Stimulated activated CD4-positive, alpha-beta T cell treated with anti-CD3 and anti-CD28 coated beads, TNF-alpha, amount 100 ng/mL, for 48 hours (primary cell): Measurements from ENCODE around the gene RARRES2.

ENCODE experiments used
- DNase-seq, 3 donors: peaks; one replicate each; pipeline ENCODE4 v3.0.0-alpha.2; 2020; ENCODE audit warnings: low read depth in 3 of 3

Gene RARRES2

DNA sequence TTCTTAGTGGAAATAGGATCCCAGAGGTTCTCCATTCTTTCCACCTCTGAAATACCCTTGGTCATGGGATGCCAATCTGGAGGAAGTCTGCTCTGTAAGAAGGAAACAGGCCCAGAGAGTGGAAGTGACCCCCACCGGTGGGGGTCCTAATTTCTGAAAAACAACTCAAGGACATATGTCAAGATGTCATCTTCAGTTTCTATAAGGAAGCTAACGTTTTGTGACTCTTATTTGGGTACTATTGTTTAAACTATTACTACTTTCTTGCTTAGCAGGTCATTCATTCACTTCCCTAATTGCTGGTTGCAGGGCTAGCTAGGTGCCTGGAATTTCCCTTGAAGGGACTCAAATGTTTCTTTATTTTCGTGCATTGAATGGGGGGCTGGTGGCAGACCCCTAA is 35.8 kb upstream of the RARRES2 start:
- DNase-seq = no peak

- DNase-seq = no peak
Observed at GRCh38 chr7:150376560-150376959, 35.1 kb upstream of the RARRES2 start.

GRCh38 chr7:150375662-150376521 is 34.5 kb upstream of the RARRES2 start:
- peak in 2 of 3 donors; percentile 17 to 49 for DNase-seq

- DNase-seq = no peak
Observed at GRCh38 chr7:150374472-150374871, 33.0 kb upstream of the RARRES2 start.

DNA sequence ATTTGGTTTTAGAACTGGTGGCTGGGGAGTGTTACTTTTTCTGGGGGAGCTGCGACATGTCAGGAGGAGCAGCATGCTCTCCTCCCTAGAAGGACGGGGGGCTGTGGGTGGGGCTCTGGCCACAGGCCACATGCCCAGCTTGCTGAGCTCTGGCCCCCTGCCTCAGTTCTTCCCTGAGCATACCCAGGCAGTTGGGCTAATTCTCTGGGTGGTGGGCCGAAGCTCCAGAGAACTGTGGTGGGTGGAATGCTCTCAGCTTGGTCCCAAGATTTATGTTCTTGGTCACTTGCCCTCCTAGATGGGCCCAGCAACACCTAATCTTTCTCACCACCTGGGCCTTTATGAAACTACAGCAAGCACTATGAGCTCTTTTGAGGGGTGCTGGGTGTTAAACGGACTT is 32.6 kb upstream of the RARRES2 start:
- DNase-seq = no peak

DNA sequence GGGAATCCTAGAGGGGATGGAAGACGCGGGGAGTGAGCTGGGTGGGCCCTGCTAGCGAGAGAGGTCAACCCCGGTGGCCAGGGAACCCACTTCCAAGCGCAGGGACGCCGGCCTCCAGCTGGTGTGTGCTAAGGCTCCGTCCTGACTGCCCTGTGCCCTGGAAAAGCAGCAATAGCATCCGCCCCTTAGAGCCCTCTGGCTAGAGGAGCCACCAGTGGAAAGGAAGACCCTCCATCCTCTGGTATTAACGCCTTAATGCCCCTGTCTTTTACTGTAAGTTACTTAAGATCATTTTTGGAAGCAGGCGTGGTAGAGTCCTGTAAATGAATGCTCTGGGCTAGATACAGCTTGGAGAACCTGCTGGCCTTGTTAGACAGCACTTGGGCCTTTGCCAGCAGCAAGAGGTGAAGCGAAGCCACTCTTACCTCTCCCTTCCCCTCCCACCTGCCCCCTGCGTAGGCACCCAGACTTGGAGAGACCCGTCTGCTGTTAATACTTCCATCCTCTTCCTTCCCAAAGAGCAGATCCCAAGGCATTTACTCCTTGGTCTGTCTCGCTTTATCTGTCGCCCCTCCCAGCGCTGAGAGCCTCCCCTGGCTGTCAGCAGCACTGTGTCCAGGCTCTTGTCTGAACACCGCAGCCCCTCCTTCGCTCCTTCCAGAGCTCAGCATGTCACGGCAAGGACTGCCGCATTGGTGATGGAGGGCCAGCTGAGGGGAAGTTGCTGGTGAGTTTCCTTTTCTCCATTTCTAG is 31.8 kb upstream of the RARRES2 start:
- no peak for DNase-seq

DNA sequence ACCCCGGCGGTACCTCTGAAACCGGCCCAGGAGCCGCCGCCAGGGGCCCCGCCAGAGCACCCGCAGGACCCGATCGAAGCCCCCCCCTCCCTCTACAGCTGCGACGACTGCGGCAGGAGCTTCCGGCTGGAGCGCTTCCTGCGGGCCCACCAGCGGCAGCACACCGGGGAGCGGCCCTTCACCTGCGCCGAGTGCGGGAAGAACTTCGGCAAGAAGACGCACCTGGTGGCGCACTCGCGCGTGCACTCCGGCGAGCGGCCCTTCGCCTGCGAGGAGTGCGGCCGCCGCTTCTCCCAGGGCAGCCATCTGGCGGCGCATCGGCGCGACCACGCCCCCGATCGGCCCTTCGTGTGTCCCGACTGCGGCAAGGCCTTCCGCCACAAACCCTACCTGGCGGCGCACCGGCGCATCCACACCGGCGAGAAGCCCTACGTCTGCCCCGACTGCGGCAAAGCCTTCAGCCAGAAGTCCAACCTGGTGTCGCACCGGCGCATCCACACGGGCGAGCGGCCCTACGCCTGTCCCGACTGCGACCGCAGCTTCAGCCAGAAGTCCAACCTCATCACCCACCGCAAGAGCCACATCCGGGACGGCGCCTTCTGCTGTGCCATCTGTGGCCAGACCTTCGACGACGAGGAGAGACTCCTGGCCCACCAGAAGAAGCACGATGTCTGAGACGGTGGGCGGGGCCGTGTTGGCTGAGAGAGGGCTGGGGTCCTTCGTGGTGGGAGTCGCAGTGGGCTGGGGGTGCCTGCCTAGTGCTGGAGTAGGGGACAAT is 31.0 kb upstream of the RARRES2 start:
- DNase-seq = no peak

DNA sequence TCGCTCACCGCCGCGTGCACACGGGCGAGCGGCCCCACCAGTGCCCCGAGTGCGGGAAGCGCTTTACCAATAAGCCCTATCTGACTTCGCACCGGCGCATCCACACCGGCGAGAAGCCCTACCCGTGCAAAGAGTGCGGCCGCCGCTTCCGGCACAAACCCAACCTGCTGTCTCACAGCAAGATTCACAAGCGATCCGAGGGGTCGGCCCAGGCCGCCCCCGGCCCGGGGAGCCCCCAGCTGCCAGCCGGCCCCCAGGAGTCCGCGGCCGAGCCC is 30.5 kb upstream of the RARRES2 start:
- no peak for DNase-seq

DNA sequence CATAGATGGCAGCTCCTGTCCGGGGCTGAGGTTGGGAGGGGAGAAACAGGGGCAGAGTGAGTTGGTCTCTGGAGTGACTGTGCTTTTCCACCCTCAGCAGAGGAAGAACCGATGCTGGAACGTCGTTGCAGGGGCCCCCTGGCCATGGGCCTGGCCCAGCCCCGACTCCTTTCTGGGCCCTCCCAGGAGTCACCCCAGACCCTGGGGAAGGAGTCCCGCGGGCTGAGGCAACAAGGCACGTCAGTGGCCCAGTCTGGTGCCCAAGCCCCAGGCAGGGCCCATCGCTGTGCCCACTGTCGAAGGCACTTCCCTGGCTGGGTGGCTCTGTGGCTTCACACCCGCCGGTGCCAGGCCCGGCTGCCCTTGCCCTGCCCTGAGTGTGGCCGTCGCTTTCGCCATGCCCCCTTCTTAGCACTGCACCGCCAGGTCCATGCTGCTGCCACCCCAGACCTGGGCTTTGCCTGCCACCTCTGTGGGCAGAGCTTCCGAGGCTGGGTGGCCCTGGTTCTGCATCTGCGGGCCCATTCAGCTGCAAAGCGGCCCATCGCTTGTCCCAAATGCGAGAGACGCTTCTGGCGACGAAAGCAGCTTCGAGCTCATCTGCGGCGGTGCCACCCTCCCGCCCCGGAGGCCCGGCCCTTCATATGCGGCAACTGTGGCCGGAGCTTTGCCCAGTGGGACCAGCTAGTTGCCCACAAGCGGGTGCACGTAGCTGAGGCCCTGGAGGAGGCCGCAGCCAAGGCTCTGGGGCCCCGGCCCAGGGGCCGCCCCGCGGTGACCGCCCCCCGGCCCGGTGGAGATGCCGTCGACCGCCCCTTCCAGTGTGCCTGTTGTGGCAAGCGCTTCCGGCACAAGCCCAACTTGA is 29.9 kb upstream of the RARRES2 start:
- DNase-seq = no peak

DNA sequence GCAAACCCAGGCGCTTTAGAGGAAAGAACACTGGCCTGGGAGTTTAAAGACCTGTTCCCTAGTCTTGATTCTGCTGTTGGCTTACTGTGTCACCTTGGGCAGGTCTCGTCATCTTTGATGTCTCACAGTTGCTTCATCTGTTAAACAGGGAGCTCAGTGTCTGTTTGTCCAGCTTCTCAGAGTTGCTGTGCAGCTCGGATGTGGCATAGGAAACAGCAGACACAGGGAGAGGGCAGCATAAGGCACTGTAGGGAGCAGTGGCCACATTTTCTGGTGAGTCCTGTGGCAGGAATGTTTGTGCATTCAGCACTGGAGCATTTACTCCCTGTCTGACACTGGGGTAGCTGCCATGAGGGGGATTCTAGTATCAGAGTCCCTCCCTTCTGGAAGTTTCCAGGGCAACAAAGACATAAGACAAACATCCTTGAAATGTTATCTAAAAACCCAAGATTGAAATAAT is 29.2 kb upstream of the RARRES2 start:
- no peak for DNase-seq

- DNase-seq = no peak
Observed at GRCh38 chr7:150369748-150370501, 28.5 kb upstream of the RARRES2 start.

DNA sequence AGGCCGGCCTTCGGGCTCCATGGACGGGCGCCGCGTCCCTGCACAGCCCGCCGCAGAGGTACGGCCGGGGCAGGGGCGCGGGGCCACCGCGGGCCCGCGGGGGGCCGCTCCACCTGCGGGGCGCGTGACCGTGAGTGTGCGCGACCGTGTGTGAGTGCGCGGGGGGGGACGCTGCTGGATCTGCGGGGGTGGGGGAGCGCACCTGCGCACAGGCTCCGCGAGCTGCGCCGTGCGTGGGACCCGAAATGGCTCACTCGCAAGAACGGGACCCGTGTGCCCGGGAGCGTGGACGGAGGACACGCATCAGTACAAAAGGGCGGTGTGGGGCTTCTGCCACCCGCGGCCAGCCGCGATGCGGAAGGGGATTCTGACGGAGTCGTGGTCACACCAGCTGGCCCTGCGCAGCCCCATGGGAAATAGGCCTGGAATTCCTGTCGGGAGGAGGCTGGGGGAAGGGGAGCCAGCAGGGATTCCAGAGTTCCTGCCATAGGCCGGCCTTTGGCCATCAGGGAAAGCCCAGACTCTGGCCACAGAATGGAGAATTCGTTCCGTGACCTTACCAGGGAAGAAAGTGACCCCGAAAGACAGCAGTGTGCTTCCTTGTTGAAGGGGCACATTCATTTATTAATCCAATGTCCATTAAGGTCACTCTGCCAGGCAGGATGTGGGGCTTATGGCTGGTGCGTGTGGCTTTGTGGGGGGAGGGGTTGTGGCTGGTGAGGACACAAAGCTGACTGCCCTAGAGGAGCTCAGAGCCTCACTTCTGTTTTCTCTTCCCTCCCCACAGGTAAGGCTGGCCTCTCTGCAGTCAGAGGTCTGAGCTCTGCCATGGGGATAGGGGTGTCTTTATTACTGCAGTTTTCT is 27.7 kb upstream of the RARRES2 start:
- DNase-seq = peak in 1 of 3 donors; percentile 51

DNA sequence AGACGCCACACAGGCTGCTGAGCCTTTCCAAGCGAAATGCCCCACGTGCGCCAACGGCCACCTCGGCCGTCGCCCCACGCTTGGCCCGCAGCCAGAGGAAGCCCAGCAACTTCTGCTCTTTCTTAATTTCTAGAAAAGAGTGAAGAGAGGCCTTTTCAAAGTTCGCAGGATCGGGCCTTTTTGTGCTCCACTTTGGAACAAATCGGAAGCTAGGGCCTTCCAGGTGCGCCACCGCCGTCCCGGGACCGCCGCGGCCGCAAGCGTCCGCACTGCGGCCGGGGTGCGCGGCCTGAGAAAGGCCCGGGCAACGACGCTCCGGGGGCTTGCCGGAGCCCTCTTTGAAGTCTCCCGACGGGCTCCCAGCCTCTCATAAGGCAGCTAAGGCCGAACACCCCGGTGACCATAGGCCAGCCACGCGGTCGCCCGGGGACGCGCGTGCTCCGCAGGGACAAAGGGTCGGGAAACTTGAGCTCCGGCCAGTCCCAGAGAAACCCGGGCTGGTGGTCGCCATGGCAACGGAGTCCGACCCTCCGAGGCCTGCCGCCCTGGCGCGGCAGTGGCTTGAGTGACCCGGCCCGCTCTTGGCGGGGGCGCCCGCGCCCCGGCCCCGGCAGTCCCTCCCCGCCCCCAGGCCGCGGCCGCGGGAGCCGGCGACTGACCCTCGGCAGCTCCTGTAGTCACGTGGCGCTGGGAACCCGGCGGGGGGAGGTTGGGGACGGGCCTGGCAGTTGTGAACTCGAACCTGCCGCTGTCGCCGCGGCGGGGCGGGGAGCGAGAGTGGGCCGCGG is 26.9 kb upstream of the RARRES2 start, which contains the start of gene REPIN1:
REPIN1 (plus strand) TSS at position 727 of the 788 bp plus-strand sequence. CDS start 890 bp downstream, outside the sequence.
- DNase-seq = peak; percentile 63 to 75 (median 68)

- DNase-seq = no peak
Observed at GRCh38 chr7:150367677-150368095, 26.3 kb upstream of the RARRES2 start.

- no peak for DNase-seq
Observed at GRCh38 chr7:150365673-150366398, 24.4 kb upstream of the RARRES2 start.

GRCh38 chr7:150365194-150365593 is 23.8 kb upstream of the RARRES2 start:
- no peak for DNase-seq

DNA sequence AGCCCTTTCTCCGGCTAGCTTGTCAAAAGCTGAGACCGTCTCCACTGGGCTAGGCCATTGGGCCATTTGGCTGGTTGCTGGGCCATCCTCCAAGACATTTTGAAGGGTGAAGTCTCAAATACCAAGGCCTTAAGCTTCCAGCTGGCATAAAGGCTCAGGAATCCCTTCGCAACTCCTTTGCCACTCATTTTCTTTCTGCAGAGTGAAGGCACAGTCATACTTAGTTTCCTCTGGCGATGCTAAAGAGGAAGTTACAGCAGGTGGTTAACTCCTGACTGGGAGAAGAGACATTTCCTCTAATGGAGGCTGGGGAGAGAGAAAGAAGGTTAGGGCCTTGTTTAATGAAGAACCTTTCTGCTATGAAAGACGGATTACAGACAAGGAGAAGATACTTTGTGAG is 22.4 kb upstream of the RARRES2 start:
- no peak for DNase-seq

GRCh38 chr7:150363370-150363769 is 21.9 kb upstream of the RARRES2 start:
- DNase-seq = no peak
